GM12875 (cell line): ENCODE data around the gene MAP2K2.

Experiments used
- H3K4me3 ChIP-seq: one replicate; pipeline ENCODE4 v1.5.1; 2011; ENCODE audit warnings: low read depth, low read length, control low read depth
- CTCF ChIP-seq: IDR thresholded peaks from 2 replicates; pipeline ENCODE4 v1.5.1; 2011; ENCODE audit warnings: low read depth, mild to moderate bottlenecking, control low read depth, inconsistent platforms, low read length, moderate library complexity, borderline replicate concordance; ENCODE audit not compliant: insufficient read depth

MAP2K2 gene

GRCh38 chr19:4077007-4077374 is 46.9 kb downstream of the MAP2K2 start:
- no peak overlapping the region for H3K4me3 ChIP-seq
- no peak for TF ChIP-seq CTCF

- H3K4me3 ChIP-seq = no peak overlapping the region
- no peak for TF ChIP-seq CTCF
These were observed 48.5 kb downstream of the MAP2K2 start for GRCh38 chr19:4075373-4075772.

GRCh38 chr19:4071610-4072009 is 52.3 kb downstream of the MAP2K2 start:
- no peak overlapping the region for H3K4me3 ChIP-seq
- no peak for TF ChIP-seq CTCF

- TF ChIP-seq CTCF = no peak
- H3K4me3 ChIP-seq = no peak overlapping the region
These were observed 54.5 kb downstream of the MAP2K2 start for GRCh38 chr19:4069331-4069959.

- H3K4me3 ChIP-seq = peak overlapping the region; percentile 2
- TF ChIP-seq CTCF = no peak
These were observed 55.6 kb downstream of the MAP2K2 start for GRCh38 chr19:4068047-4068966.

- TF ChIP-seq CTCF = no peak
- H3K4me3 ChIP-seq = peak overlapping the region; percentile 66
These were observed 56.4 kb downstream of the MAP2K2 start for GRCh38 chr19:4067396-4068046.
